Upper lobe of right lung (tissue), 1 donor: Measurements from ENCODE around the gene UFSP2. TPM values are rescaled to one million over a fixed set of nuclear protein-coding genes. Genes with fewer than 3 reads are reported as not detected.

Experiments used
- ATAC-seq: fragments of 200-7000 bp; cut with Tn5 transposase; one replicate; pipeline ENCODE4 v1.9.1; 2020; ENCODE audit warnings: mild to moderate bottlenecking, moderate library complexity
- DNase-seq: peaks from one replicate; pipeline ENCODE4 v3.0.0-alpha.2; 2020
- H3K27ac ChIP-seq: fragments of 200-600 bp; one replicate; pipeline ENCODE4 v1.8.0; 2022
- H3K27me3 ChIP-seq: fragments of 200-600 bp; one replicate; pipeline ENCODE4 v1.8.0; 2022; ENCODE audit warnings: mild to moderate bottlenecking
- H3K36me3 ChIP-seq: fragments of 200-600 bp; one replicate; pipeline ENCODE4 v1.8.0; 2022
- H3K4me1 ChIP-seq: fragments of 200-600 bp; one replicate; pipeline ENCODE4 v1.8.0; 2022
- H3K4me3 ChIP-seq: fragments of 200-600 bp; one replicate; pipeline ENCODE4 v1.8.0; 2022; ENCODE audit warnings: mild to moderate bottlenecking
- H3K9me3 ChIP-seq: fragments of 200-600 bp; one replicate; pipeline ENCODE4 v1.8.0; 2022
- CTCF ChIP-seq: fragments of 200-600 bp; IDR thresholded peaks from one replicate; pipeline ENCODE4 v1.8.0; 2022; ENCODE audit warnings: antibody characterized with exemption
- intact Hi-C: fragments of 100-400 bp; cut with DNase I; formaldehyde crosslinking; loops from one replicate; pipeline ENCODE4 v1.11.0; 2022
- total RNA-seq: library from RNA; stranded (reverse); fragmentation: NEBNext Ultra II Directional; extraction: Animal tissue kit (Norgen Biotek cat#: 25700); gene quantifications from one replicate; pipeline ENCODE4 v1.2.1, GENCODE V29; 2021
- donor health status: DM: no; HTN: yes; CAD: no; lungs with severe emphysema.

The UFSP2 gene
- total RNA-seq, 1 donor from 2014 or later = 36.8 TPM

GRCh38 chr4:185470501-185471195 is 44.9 kb upstream of the UFSP2 start:
- intact Hi-C loops = loop anchor here (10.0 kb wide), 1 partner anchor 124 kb away; no protein-coding TSS in a partner anchor
- peak; percentile 14 for ATAC-seq
- no peaks in the 10 kb centered on the region for H3K9me3 ChIP-seq
- peak overlapping the region; percentile 62 for H3K4me3 ChIP-seq
- no peak for TF ChIP-seq CTCF
- DNase-seq = peak; percentile 81
- peak overlapping the region; percentile 19 for H3K27ac ChIP-seq
- no peaks in the 10 kb centered on the region for H3K27me3 ChIP-seq
- H3K4me1 ChIP-seq = peaks cover 9% of the 10 kb centered on the region
- no peaks in the 10 kb centered on the region for H3K36me3 ChIP-seq

GRCh38 chr4:185469580-185470154 is 43.9 kb upstream of the UFSP2 start:
- Histone ChIP-seq H3K27ac (no peak overlapping the region), H3K4me1 (peaks cover 9% of the 10 kb centered on the region), H3K27me3 (no peaks in the 10 kb centered on the region), H3K36me3 (no peaks in the 10 kb centered on the region), H3K4me3 (no peak overlapping the region), H3K9me3 (no peaks in the 10 kb centered on the region)
- no peak for TF ChIP-seq CTCF
- ATAC-seq (no peak), DNase-seq (no peak)
- intact Hi-C loops = loop anchor here (10.0 kb wide), 1 partner anchor 125 kb away; no protein-coding TSS in a partner anchor

- no peaks in the 10 kb centered on the region for H3K9me3 ChIP-seq
- no peak for DNase-seq
- intact Hi-C loops = no loop called here
- H3K27ac ChIP-seq = no peak overlapping the region
- no peak for ATAC-seq
- peaks cover 9% of the 10 kb centered on the region for H3K4me1 ChIP-seq
- no peaks in the 10 kb centered on the region for H3K27me3 ChIP-seq
- TF ChIP-seq CTCF = no peak
- no peak overlapping the region for H3K4me3 ChIP-seq
- no peaks in the 10 kb centered on the region for H3K36me3 ChIP-seq
Measured at GRCh38 chr4:185468999-185469398, 43.2 kb upstream of the UFSP2 start.

- no peaks in the 10 kb centered on the region for H3K27me3 ChIP-seq
- DNase-seq (no peak), ATAC-seq (no peak)
- no peaks in the 10 kb centered on the region for H3K36me3 ChIP-seq
- TF ChIP-seq CTCF = no peak
- no peak overlapping the region for H3K27ac ChIP-seq
- H3K9me3 ChIP-seq = no peaks in the 10 kb centered on the region
- H3K4me1 ChIP-seq = peaks cover 9% of the 10 kb centered on the region
- no peak overlapping the region for H3K4me3 ChIP-seq
- intact Hi-C loops = no loop called here
Measured at GRCh38 chr4:185467991-185468390, 42.2 kb upstream of the UFSP2 start.

- intact Hi-C loops = no loop called here
- no peak for DNase-seq
- H3K9me3 ChIP-seq = no peaks in the 10 kb centered on the region
- H3K27ac ChIP-seq = no peak overlapping the region
- ATAC-seq = no peak
- H3K4me1 ChIP-seq = peaks cover 8% of the 10 kb centered on the region
- no peak for TF ChIP-seq CTCF
- H3K4me3 ChIP-seq = no peak overlapping the region
- H3K27me3 ChIP-seq = no peaks in the 10 kb centered on the region
- H3K36me3 ChIP-seq = no peaks in the 10 kb centered on the region
Measured at GRCh38 chr4:185467101-185467500, 41.3 kb upstream of the UFSP2 start.
